ENCODE results near the gene PCDH9.
"Not testable (repeated sequence)": the region's sequence is repeated elsewhere in the genome, so short reads cannot be mapped to it uniquely, and the experiment has no call there.

The PCDH9 gene

DNA sequence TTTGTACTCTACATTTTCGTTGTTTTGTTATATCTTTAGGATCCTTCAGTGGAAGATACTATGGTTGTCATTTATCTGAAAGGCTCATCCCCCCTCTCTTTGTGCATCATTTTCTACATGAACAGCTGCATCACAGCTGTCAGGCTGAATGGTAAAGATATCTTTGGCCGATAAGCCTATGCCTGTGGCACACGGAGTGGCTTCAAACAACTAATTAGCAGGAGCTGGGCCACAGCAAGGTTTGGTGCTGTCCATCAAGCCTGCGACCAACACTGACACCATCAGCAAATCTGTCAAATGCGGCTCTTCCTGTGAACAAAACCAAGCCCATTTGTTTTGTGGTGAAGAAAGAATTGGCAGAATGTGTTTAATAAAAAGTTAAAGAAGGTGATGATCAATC, 334.4 kb downstream of the PCDH9 start:
- Histone ChIP-seq H3K4me1 (ENCODE audit: control insufficient read depth, insufficient read depth, low read length) (no peaks in the 10 kb centered on the region), H3K9ac (ENCODE audit: low read length) (no peak overlapping the region), H3K36me3 (ENCODE audit: control insufficient read depth, insufficient read depth, low read length, severe bottlenecking) (no peaks in the 10 kb centered on the region), H3K4me3 (ENCODE audit: low read length) (no peak overlapping the region), H3K27me3 (replicated peaks; ENCODE audit: control insufficient read depth, insufficient read depth, low read length) (no peaks in the 10 kb centered on the region), H3K9me3 (ENCODE audit: control insufficient read depth, low read length) (no peaks in the 10 kb centered on the region)
- DNase-seq (ENCODE audit: low read depth) = no peak

DNA sequence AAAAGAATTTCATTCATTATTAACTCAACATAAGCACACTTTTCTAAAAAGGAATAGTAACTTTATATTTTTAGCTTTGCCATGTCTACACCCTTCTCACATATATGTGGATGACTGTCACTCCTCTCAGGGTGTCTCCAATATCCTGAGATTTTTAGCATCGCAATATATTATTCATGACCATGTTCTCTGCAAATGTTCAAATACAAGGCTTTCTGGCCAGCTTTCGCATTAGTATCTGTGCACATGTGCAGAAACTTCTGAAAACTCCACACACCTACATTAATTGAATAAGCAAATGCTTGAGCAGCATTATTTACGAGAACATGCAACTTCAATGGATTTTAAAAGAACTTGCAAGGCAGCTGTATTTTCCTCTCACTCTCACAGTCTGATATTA, 334.8 kb downstream of the PCDH9 start:
- H3K36me3 ChIP-seq (ENCODE audit: control insufficient read depth, insufficient read depth, low read length, severe bottlenecking) = no peaks in the 10 kb centered on the region
- no peak overlapping the region for H3K4me3 ChIP-seq (ENCODE audit: low read length)
- no peak for DNase-seq (ENCODE audit: low read depth)
- H3K27me3 ChIP-seq (replicated peaks; ENCODE audit: control insufficient read depth, insufficient read depth, low read length) = no peaks in the 10 kb centered on the region
- no peaks in the 10 kb centered on the region for H3K4me1 ChIP-seq (ENCODE audit: control insufficient read depth, insufficient read depth, low read length)
- no peaks in the 10 kb centered on the region for H3K9me3 ChIP-seq (ENCODE audit: control insufficient read depth, low read length)
- no peak overlapping the region for H3K9ac ChIP-seq (ENCODE audit: low read length)

DNA sequence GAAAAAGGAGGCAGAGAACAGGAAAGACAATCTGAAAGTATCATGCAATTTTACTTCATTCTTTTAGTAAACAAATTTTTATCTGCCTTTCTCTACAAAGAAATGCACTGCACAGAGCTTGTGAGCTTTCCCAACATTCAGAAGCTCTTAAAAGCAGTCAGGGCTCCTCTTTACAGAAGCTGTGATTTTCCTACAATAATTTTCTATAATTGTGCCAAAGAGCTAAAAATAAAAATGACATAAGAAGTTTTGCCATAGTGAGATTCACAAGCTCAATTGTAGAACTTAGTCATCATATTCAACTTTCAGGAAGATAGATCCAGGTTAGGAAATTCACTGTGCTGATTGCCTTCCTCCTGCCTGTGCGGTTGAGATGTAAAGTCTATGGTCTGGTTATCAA, 341.4 kb downstream of the PCDH9 start:
- H3K27me3 ChIP-seq (replicated peaks; ENCODE audit: control insufficient read depth, insufficient read depth, low read length) = no peaks in the 10 kb centered on the region
- no peak overlapping the region for H3K4me3 ChIP-seq (ENCODE audit: low read length)
- no peak overlapping the region for H3K9ac ChIP-seq (ENCODE audit: low read length)
- H3K9me3 ChIP-seq (ENCODE audit: control insufficient read depth, low read length) = no peaks in the 10 kb centered on the region
- H3K36me3 ChIP-seq (ENCODE audit: control insufficient read depth, insufficient read depth, low read length, severe bottlenecking) = no peaks in the 10 kb centered on the region
- peaks cover 9% of the 10 kb centered on the region for H3K4me1 ChIP-seq (ENCODE audit: control insufficient read depth, insufficient read depth, low read length)
- peak; percentile 7 for DNase-seq (ENCODE audit: low read depth)

DNA sequence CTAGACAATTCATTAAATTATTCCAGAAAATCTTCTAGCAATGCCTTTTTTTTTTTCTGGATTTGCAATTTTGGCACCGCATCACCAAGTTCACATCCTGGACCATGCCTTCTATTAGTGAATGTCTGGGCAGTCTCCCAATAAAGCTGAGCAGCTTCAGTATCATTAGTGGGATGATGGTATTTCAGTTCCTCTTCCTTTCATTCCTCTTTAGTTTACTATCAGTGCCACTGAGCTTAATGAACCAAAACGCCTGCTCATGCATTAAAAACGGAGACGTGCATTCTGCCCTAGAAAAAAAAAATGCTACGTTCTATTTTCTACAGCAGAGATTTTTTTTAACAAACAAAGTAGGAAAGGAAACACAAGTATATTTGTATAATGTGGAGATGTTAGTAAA, 343.0 kb downstream of the PCDH9 start:
- DNase-seq (ENCODE audit: low read depth) = no peak
- Histone ChIP-seq H3K4me1 (ENCODE audit: control insufficient read depth, insufficient read depth, low read length) (peaks cover 9% of the 10 kb centered on the region), H3K9me3 (ENCODE audit: control insufficient read depth, low read length) (no peaks in the 10 kb centered on the region), H3K36me3 (ENCODE audit: control insufficient read depth, insufficient read depth, low read length, severe bottlenecking) (no peaks in the 10 kb centered on the region), H3K4me3 (ENCODE audit: low read length) (no peak overlapping the region), H3K9ac (ENCODE audit: low read length) (no peak overlapping the region), H3K27me3 (replicated peaks; ENCODE audit: control insufficient read depth, insufficient read depth, low read length) (no peaks in the 10 kb centered on the region)

DNA sequence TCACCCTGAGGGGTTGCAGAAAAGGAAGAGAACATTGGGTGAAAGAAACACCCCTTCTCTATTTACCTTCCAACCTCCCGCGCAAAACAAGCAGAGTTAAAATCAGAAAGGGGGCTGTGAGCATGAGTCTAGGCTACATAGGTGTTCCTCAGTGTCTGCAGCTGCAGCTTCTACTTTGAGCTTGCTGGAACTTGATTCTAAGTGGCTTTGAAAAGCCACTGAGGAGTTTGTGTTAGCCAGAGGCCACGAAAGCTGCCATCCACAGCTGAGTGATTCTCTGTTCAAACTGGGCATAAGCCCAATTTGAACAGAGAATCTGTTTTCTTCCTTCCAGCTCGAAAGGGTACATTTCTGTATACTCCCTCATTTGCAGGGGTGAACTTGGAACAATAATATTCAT, 343.9 kb downstream of the PCDH9 start:
- no peaks in the 10 kb centered on the region for H3K9me3 ChIP-seq (ENCODE audit: control insufficient read depth, low read length)
- peaks cover 9% of the 10 kb centered on the region for H3K4me1 ChIP-seq (ENCODE audit: control insufficient read depth, insufficient read depth, low read length)
- no peak overlapping the region for H3K4me3 ChIP-seq (ENCODE audit: low read length)
- H3K27me3 ChIP-seq (replicated peaks; ENCODE audit: control insufficient read depth, insufficient read depth, low read length) = no peaks in the 10 kb centered on the region
- no peak for DNase-seq (ENCODE audit: low read depth)
- H3K36me3 ChIP-seq (ENCODE audit: control insufficient read depth, insufficient read depth, low read length, severe bottlenecking) = no peaks in the 10 kb centered on the region
- no peak overlapping the region for H3K9ac ChIP-seq (ENCODE audit: low read length)

DNA sequence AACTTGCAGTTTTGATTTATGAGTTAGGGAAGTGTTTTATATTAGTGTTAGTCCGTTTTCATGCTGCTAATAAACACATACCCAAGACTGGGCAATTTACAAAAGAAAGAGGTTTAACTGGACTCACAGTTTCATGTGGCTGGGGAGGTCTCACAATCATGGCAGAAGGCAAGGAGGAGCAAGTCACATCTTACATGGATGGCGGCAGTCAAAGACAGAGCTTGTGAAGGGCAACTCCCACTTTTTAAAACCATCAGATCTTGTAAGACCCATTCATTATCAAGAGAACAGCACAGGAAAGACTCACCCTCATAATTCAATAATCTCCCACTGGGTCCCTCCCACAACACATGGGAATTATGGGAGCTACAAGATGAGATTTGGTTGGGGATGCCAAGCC, 349.0 kb downstream of the PCDH9 start:
- not testable (repeated sequence) for H3K4me3 ChIP-seq (ENCODE audit: low read length); DNase-seq (ENCODE audit: low read depth); H3K36me3 ChIP-seq (ENCODE audit: control insufficient read depth, insufficient read depth, low read length, severe bottlenecking); H3K9me3 ChIP-seq (ENCODE audit: control insufficient read depth, low read length); H3K4me1 ChIP-seq (ENCODE audit: control insufficient read depth, insufficient read depth, low read length); H3K27me3 ChIP-seq (replicated peaks; ENCODE audit: control insufficient read depth, insufficient read depth, low read length); H3K9ac ChIP-seq (ENCODE audit: low read length)

DNA sequence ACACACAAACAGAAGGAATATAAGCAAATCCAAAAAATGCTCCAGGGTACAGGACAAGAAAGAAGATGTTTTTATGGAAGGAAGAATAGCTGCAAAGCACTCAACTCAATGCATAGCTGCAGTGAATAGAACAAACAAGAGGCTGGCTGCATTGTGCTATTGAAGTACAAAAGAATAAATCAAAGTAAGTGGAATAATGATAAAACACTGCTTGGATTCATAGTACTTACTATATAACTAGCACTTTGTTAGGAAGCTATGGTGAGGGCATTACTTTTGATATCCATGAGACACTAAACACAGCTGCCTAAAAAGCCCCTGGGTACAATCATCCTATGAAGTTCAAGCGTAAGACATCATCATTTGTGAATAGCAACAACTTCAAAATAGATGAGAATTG, 350.1 kb downstream of the PCDH9 start:
- no peak overlapping the region for H3K4me3 ChIP-seq (ENCODE audit: low read length)
- no peaks in the 10 kb centered on the region for H3K36me3 ChIP-seq (ENCODE audit: control insufficient read depth, insufficient read depth, low read length, severe bottlenecking)
- no peak for DNase-seq (ENCODE audit: low read depth)
- H3K9me3 ChIP-seq (ENCODE audit: control insufficient read depth, low read length) = no peaks in the 10 kb centered on the region
- no peaks in the 10 kb centered on the region for H3K4me1 ChIP-seq (ENCODE audit: control insufficient read depth, insufficient read depth, low read length)
- H3K27me3 ChIP-seq (replicated peaks; ENCODE audit: control insufficient read depth, insufficient read depth, low read length) = no peaks in the 10 kb centered on the region
- no peak overlapping the region for H3K9ac ChIP-seq (ENCODE audit: low read length)

DNA sequence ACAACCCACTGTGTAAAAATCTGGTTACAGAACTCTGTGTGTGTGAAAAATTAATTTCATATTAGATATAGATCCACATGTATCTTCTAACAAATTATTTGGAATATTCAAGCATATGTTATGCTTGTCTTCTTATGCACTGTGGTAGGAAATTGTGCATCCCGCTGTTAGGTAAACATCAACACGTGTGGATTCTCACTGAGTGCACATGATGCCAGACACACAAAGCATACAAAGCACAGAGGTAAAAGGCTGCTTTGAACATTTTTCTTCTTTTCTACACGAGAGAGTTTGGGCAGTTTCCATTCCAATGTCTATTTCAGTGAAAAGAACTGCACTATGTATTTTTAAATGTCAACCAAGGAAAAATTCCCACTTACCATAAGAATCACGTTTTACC, 354.9 kb downstream of the PCDH9 start:
- no peak overlapping the region for H3K4me3 ChIP-seq (ENCODE audit: low read length)
- no peaks in the 10 kb centered on the region for H3K9me3 ChIP-seq (ENCODE audit: control insufficient read depth, low read length)
- no peak for DNase-seq (ENCODE audit: low read depth)
- H3K4me1 ChIP-seq (ENCODE audit: control insufficient read depth, insufficient read depth, low read length) = no peaks in the 10 kb centered on the region
- no peaks in the 10 kb centered on the region for H3K27me3 ChIP-seq (replicated peaks; ENCODE audit: control insufficient read depth, insufficient read depth, low read length)
- H3K9ac ChIP-seq (ENCODE audit: low read length) = no peak overlapping the region
- H3K36me3 ChIP-seq (ENCODE audit: control insufficient read depth, insufficient read depth, low read length, severe bottlenecking) = no peaks in the 10 kb centered on the region

DNA sequence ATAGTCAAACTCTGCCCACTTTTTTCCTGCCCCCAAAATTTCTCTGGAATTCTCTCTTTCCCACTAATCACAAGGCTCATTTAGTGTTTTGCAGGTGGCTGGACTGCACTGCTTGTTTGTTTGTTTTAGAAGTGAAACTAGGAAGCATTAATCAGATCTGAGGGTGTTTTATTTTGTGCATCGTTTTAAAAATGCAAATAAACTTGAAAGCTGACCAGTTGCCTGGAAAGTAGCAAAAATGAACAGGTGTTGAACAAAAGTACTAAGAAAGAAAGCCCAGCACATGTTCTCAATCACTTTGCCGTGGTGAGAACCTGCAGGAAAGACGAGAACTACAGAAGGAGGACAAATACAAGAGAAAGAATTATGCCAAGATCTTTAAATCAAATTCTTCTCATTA, 365.5 kb downstream of the PCDH9 start:
- Histone ChIP-seq H3K36me3 (ENCODE audit: control insufficient read depth, insufficient read depth, low read length, severe bottlenecking) (no peaks in the 10 kb centered on the region), H3K27me3 (replicated peaks; ENCODE audit: control insufficient read depth, insufficient read depth, low read length) (no peaks in the 10 kb centered on the region), H3K9me3 (ENCODE audit: control insufficient read depth, low read length) (no peaks in the 10 kb centered on the region), H3K4me1 (ENCODE audit: control insufficient read depth, insufficient read depth, low read length) (peaks cover 12% of the 10 kb centered on the region), H3K4me3 (ENCODE audit: low read length) (no peak overlapping the region), H3K9ac (ENCODE audit: low read length) (no peak overlapping the region)
- DNase-seq (ENCODE audit: low read depth) = no peak

DNA sequence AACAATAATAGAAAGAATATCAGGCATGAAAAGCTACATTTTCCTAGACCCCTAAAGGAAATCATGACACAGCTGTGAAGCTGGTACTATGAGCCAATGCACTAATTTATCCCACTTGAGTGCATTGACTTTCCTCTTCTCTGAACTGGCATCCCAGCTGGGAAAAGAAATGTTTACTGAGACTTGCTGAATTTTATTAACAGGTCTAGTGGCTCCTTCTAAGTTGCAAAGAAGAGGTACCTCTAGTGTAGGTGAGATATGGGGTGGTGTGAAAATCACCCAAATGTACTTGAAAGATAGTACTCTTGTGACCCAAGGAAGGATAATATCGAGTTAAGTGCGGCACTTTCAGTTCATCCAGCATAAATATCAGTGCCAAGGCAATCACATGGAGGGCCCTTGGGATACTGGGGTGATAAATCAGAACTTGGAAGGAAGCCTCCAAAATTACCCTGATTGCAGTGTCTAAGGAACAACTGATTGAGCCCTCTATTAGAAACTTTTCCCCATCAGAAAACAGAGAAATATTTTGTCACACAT, 369.2 kb downstream of the PCDH9 start:
- H3K4me3 ChIP-seq (ENCODE audit: low read length) = peak overlapping the region; percentile 46
- H3K9me3 ChIP-seq (ENCODE audit: control insufficient read depth, low read length) = no peaks in the 10 kb centered on the region
- DNase-seq (ENCODE audit: low read depth) = no peak
- no peaks in the 10 kb centered on the region for H3K27me3 ChIP-seq (replicated peaks; ENCODE audit: control insufficient read depth, insufficient read depth, low read length)
- H3K36me3 ChIP-seq (ENCODE audit: control insufficient read depth, insufficient read depth, low read length, severe bottlenecking) = no peaks in the 10 kb centered on the region
- peaks cover 12% of the 10 kb centered on the region for H3K4me1 ChIP-seq (ENCODE audit: control insufficient read depth, insufficient read depth, low read length)
- H3K9ac ChIP-seq (ENCODE audit: low read length) = no peak overlapping the region

DNA sequence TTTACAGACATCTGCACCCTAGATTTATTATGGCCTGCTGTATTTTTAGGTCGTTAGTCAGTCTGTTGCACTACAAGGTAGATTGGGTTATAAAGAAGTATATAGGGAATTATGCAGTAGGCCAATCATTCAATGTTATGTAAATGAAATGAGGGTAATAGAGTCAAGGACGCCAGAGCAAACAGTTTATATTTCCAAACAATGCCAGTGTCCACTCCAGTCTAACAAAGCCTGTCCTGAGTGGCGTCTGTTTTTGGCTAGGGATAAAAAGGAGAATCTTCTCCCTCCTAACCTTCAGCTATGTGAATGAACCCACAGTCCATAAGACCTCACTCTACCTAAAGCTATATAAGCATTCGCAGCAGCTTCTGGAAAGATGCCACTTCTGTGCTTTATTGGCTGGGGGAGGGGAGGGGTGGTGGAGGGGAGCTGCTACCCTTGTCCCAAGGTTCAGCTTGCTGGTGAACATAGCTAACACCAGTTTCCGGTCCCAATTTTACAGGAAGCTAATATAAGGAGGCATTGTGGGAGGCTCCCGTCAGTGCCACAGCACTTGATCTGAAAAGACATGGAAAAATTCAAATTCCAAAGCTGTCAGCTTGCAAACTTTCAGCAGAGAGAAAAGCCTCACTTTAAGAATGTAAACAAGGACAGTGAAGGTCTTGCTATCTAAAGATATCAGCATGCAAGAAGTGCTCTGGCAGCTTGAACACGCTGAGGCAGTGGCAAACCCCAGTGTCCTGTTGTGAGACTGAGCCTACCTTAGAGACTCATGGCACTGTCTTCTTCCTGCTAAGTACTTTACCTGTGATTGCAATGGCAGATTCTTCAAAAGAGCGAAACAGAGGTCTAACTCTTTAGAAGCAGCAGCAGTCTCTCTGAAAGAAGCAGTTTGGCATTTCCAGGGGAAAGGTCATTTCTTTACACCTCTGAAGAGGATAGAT, 369.9 kb downstream of the PCDH9 start:
- Histone ChIP-seq H3K4me3 (ENCODE audit: low read length) (peak overlapping the region; percentile 46), H3K9me3 (ENCODE audit: control insufficient read depth, low read length) (no peaks in the 10 kb centered on the region), H3K27me3 (replicated peaks; ENCODE audit: control insufficient read depth, insufficient read depth, low read length) (no peaks in the 10 kb centered on the region), H3K4me1 (ENCODE audit: control insufficient read depth, insufficient read depth, low read length) (peaks cover 12% of the 10 kb centered on the region), H3K36me3 (ENCODE audit: control insufficient read depth, insufficient read depth, low read length, severe bottlenecking) (no peaks in the 10 kb centered on the region), H3K9ac (ENCODE audit: low read length) (no peak overlapping the region)
- no peak for DNase-seq (ENCODE audit: low read depth)
